SHP77 (cell line): ENCODE results near the gene NFE2.
"Not testable (repeated sequence)": the region's sequence is repeated elsewhere in the genome, so short reads cannot be mapped to it uniquely, and the experiment has no call there.

Source experiments
- DNase-seq, 2 experiments: peaks; one replicate each; lab custom pipeline; 2025; lab: John Stamatoyannopoulos, UW

NFE2 gene

GRCh38 chr12:54306925-54307741, 6.3 kb upstream of the NFE2 start:
- DNase-seq = peak; percentile 36 to 40

GRCh38 chr12:54304187-54304810, 3.5 kb upstream of the NFE2 start:
- no peak for DNase-seq

GRCh38 chr12:54303640-54304039, 2.8 kb upstream of the NFE2 start:
- no peak for DNase-seq

GRCh38 chr12:54301428-54302048, 723 bp upstream of the NFE2 start:
- DNase-seq = no peak

GRCh38 chr12:54300225-54300731, 537 bp downstream of the NFE2 start:
- no peak for DNase-seq

GRCh38 chr12:54299515-54300224, 1.1 kb downstream of the NFE2 start:
- DNase-seq = no peak

- DNase-seq = no peak
Observed at GRCh38 chr12:54298904-54299303, 1.9 kb downstream of the NFE2 start.

GRCh38 chr12:54296393-54297099, 4.3 kb downstream of the NFE2 start:
- no peak for DNase-seq

GRCh38 chr12:54294953-54295566, 5.8 kb downstream of the NFE2 start:
- no peak for DNase-seq

GRCh38 chr12:54294152-54294952, 6.5 kb downstream of the NFE2 start:
- DNase-seq = no peak

GRCh38 chr12:54292931-54293241, 7.9 kb downstream of the NFE2 start:
- DNase-seq = no peak

- DNase-seq = no peak
Observed at GRCh38 chr12:54292083-54292930, 8.5 kb downstream of the NFE2 start.

GRCh38 chr12:54287261-54288157, 13.3 kb downstream of the NFE2 start:
- DNase-seq = no peak

- no peak for DNase-seq
Observed at GRCh38 chr12:54286042-54287030, 14.5 kb downstream of the NFE2 start.

- DNase-seq = no peak
Observed at GRCh38 chr12:54285150-54286041, 15.4 kb downstream of the NFE2 start.

- DNase-seq = not testable (repeated sequence)
Observed at GRCh38 chr12:54284070-54284780, 16.6 kb downstream of the NFE2 start.
